Cardiac atrium fibroblast (primary cell): ENCODE data around the gene AMIGO3. TPM values are rescaled to one million over a fixed set of nuclear protein-coding genes. Genes with fewer than 3 reads are reported as not detected.

ENCODE experiments used
- total RNA-seq: library from RNA; depleted of rRNA; stranded (reverse); fragments of >200 nt; gene quantifications from 2 replicates; pipeline ENCODE4 v1.2.3, GENCODE V29; 2015

AMIGO3 gene
- total RNA-seq: 4.9 TPM in 1 of 2 replicates, not detected in the other

DNA sequence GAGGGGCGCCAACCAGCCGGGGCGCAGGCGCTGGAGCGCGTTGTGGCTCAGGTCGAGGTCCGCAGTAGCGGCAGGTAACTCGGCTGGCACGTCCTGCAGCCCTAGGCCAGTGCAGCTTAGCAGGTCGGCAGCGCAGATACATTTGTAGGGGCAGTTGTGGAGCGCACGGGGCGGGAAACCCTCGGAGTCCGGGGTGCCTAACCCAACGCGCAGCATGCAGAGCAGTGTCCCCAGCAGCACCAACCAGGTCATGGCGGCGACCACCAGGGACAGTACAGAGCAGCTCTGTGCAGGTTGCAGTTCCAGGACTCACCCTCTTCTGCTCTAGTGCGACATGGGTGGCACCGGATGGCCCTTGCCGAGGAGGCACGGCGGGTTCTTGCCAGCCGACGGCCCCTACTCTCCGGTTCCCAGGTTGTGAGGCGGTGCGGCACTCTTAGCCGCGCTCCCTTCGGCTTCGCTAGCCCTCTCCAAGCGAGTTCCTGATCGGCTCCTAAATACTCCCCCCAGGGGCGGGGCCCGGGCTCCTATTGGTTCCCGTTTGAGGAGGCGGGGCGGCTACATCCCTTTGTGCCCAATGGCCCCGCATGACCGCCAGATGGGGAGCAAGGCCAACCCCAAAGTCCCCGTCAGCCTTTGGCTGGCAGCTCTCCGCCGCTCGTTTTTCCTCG, at the start of gene AMIGO3:
TSS of gene AMIGO3 (minus strand) at position 471 of the 671 bp plus-strand sequence. CDS start at position 252, 219 bp downstream.

DNA sequence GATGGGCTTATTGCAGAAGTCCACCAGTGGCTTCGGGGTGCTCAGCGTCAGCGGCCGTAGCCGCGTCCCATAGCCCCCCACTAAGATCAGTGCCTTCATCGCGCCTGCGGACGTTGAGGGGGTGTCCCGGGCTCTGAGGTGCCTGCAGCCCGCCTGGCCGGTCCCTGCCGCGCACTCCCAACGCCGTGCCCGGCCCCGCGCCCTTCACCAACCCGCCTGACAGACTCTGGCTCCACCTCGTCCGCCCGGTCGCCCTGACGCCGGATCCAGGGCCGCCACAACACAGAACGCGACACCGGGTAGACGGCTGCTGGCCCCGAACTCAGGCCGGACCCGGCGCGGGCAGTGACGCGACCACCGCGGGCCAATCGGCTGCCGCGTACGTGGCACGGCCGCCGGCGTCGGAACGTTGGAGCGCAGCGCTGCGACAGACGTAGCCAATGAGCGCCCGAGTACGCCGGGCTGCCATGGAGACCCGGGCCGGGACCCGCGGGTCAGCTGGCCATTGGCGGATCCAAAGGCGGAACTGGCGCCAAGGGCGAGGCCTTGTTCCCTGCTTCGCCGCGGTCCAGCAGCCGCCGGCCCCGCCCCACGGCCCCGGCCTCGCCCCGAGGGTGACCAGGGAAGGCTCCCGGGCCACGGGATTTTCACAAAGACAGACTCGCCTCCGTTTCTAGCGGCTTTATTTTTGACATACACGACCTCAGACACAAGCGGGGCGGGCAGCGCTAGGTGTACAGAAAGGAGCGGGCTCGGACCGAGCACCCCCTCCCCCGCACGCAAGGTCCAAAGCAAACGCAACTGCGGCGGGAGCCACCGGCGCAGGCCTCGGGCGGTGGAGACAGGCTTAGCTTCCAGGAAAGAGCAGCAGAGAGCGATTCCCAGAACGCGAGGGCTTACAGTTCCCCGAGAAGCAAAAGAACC, 4.4 kb upstream of the AMIGO3 start, which contains the start of gene GMPPB:
TSS of gene GMPPB (minus strand) at position 324 of the 924 bp plus-strand sequence. CDS start at position 99, 225 bp downstream.

GRCh38 chr3:49689046-49689907, 30.2 kb downstream of the AMIGO3 start, which contains the start of the genes MST1 and RNF123:
Gene MST1, minus strand, starts transcription at chr3:49689474. Its CDS starts 783 bp downstream, at chr3:49688691.
Gene RNF123, plus strand, starts transcription at chr3:49689557. Its CDS starts 1,609 bp downstream, at chr3:49691166.

GRCh38 chr3:49673715-49674496, 45.6 kb downstream of the AMIGO3 start, which contains the start of gene APEH:
Gene APEH, plus strand, starts transcription at chr3:49674351. Its CDS starts 51 bp downstream, at chr3:49674402.

Other genes with a start within 250 kb of the AMIGO3 start
- 49.3 and 80.0 TPM in 2 replicates for gene DAG1, start 249.4 kb downstream of the AMIGO3 start, total RNA-seq
- gene BSN, start 165.2 kb downstream of the AMIGO3 start, total RNA-seq: 0.16 and 0.36 TPM in 2 replicates
- gene APEH, start 45.3 kb downstream of the AMIGO3 start, total RNA-seq: 80.2 and 111 TPM in 2 replicates
- 6.6 and 10.1 TPM in 2 replicates for gene MST1, start 30.2 kb downstream of the AMIGO3 start, total RNA-seq
- gene RNF123, start 30.1 kb downstream of the AMIGO3 start, total RNA-seq: 25.1 and 26.6 TPM in 2 replicates
- 30.0 and 36.6 TPM in 2 replicates for gene GMPPB, start 4.3 kb upstream of the AMIGO3 start, total RNA-seq
- gene IP6K1, start 66.9 kb upstream of the AMIGO3 start, total RNA-seq: 30.7 and 36.5 TPM in 2 replicates
- gene CDHR4, start 80.2 kb upstream of the AMIGO3 start, total RNA-seq: not detected in 2 replicates
- 1.4 and 3.6 TPM in 2 replicates for gene INKA1, start 83.6 kb upstream of the AMIGO3 start, total RNA-seq
- 21.7 and 27.5 TPM in 2 replicates for gene UBA7, start 94.3 kb upstream of the AMIGO3 start, total RNA-seq
- 6.5 and 7.8 TPM in 2 replicates for gene TRAIP, start 136.9 kb upstream of the AMIGO3 start, total RNA-seq
- not detected in 2 replicates for gene CAMKV, start 150.2 kb upstream of the AMIGO3 start, total RNA-seq
- not detected in 2 replicates for gene MST1R, start 184.2 kb upstream of the AMIGO3 start, total RNA-seq
- gene MON1A, start 210.1 kb upstream of the AMIGO3 start, total RNA-seq: 11.2 and 13.0 TPM in 2 replicates
- gene RBM6, start 220.5 kb upstream of the AMIGO3 start, total RNA-seq: 16.7 and 26.5 TPM in 2 replicates